PC-9 (cell line): ENCODE measurements around the gene IKBKE.

Source experiments
- EZH2 ChIP-seq: fragments of 200-600 bp; sonication (generic); IDR thresholded peaks from 2 replicates; pipeline ENCODE4 v1.8.0; 2017; ENCODE audit warnings: antibody characterized with exemption, low read depth
- TF ChIP-seq, protein P1 (sequence below): fragments of 200-600 bp; sonication (generic); conservative IDR thresholded peaks from 2 replicates; pipeline ENCODE4 v1.6.1; 2017; ENCODE audit warnings: mixed run types, antibody characterized with exemption, mild to moderate bottlenecking, moderate library complexity

DNA sequence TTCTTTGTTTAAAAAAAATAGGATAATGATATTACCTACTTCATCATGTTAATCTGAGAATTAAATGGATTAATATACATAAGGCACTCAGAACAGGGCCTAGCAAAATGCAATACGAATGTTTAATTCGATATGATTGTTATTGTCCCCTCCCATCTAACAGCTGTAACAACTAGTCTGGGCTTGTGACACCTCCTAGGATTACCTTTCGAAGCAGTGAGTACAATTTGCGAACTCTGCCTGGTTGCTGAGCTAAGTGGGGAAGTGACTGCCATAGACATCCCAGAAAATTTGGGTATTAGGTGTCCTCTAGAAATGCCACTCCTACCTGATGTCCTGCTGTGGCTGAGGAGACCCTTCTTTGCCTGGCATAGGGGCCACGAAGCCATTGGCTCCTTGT is 40.1 kb downstream of the IKBKE start:
- TF ChIP-seq EZH2: no peak
- TF ChIP-seq, protein P1, sequence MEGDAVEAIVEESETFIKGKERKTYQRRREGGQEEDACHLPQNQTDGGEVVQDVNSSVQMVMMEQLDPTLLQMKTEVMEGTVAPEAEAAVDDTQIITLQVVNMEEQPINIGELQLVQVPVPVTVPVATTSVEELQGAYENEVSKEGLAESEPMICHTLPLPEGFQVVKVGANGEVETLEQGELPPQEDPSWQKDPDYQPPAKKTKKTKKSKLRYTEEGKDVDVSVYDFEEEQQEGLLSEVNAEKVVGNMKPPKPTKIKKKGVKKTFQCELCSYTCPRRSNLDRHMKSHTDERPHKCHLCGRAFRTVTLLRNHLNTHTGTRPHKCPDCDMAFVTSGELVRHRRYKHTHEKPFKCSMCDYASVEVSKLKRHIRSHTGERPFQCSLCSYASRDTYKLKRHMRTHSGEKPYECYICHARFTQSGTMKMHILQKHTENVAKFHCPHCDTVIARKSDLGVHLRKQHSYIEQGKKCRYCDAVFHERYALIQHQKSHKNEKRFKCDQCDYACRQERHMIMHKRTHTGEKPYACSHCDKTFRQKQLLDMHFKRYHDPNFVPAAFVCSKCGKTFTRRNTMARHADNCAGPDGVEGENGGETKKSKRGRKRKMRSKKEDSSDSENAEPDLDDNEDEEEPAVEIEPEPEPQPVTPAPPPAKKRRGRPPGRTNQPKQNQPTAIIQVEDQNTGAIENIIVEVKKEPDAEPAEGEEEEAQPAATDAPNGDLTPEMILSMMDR: no peak
